ENCODE measurements around the gene SPATA13. TPM values are rescaled to one million over a fixed set of nuclear protein-coding genes. Genes with fewer than 3 reads are reported as not detected.

SPATA13 gene
- total RNA-seq, 2 donors from 2014 or later = 19.4 to 24.8 TPM

GRCh38 chr13:24196593-24197197 is 36.2 kb downstream of the SPATA13 start:
- Mint-ChIP-seq H3K9me3 (no peaks in the 10 kb centered on the region), H3K4me3 (no peak overlapping the region)

DNA sequence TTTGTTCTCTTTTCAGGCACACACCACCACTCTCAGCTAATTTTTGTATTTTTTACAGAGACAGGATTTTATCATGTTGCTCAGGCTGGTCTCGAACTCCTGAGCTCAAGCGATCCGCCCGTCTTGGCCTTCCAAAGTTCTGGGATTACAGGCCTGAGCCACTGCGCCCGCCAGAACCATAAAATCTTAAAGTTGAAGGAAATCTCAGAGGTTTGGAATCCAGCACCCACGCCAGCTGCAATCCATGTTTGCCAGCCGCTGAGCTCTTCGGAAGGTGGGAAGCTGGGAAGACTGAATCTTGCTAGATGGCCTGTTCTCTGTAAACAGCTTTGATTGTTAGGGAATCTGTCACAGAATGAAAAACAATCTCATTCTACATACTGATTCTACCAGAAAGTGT is 38.5 kb downstream of the SPATA13 start:
- Histone ChIP-seq H3K27ac (ENCODE audit: low read depth, low read length) (no peak overlapping the region), H3K4me1 (ENCODE audit: control insufficient read depth, insufficient read depth, low read length) (no peaks in the 10 kb centered on the region), H3K9ac (ENCODE audit: extremely low read depth, low read length, poor library complexity, severe bottlenecking) (no peak overlapping the region), H3K9me3 (ENCODE audit: control insufficient read depth, low read length) (no peaks in the 10 kb centered on the region), H3K36me3 (ENCODE audit: control insufficient read depth, insufficient read depth, low read length) (no peaks in the 10 kb centered on the region), H3K4me3 (ENCODE audit: low read length) (no peak overlapping the region), H3K27me3 (ENCODE audit: control insufficient read depth, insufficient read depth, low read length, poor library complexity, severe bottlenecking) (no peaks in the 10 kb centered on the region)
- Mint-ChIP-seq H3K9me3 (no peaks in the 10 kb centered on the region), H3K27me3 (ENCODE audit: insufficient read depth) (no peaks in the 10 kb centered on the region), H3K4me3 (no peak overlapping the region), H3K4me1 (peaks cover 59% of the 10 kb centered on the region), H3K36me3 (ENCODE audit: low read depth) (no peaks in the 10 kb centered on the region), H3K27ac (peak overlapping the region; percentile 67)
- TF ChIP-seq, protein P1, sequence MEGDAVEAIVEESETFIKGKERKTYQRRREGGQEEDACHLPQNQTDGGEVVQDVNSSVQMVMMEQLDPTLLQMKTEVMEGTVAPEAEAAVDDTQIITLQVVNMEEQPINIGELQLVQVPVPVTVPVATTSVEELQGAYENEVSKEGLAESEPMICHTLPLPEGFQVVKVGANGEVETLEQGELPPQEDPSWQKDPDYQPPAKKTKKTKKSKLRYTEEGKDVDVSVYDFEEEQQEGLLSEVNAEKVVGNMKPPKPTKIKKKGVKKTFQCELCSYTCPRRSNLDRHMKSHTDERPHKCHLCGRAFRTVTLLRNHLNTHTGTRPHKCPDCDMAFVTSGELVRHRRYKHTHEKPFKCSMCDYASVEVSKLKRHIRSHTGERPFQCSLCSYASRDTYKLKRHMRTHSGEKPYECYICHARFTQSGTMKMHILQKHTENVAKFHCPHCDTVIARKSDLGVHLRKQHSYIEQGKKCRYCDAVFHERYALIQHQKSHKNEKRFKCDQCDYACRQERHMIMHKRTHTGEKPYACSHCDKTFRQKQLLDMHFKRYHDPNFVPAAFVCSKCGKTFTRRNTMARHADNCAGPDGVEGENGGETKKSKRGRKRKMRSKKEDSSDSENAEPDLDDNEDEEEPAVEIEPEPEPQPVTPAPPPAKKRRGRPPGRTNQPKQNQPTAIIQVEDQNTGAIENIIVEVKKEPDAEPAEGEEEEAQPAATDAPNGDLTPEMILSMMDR (conservative IDR thresholded peaks at IDR 0.05) = no peak
- 91 to 96% methylated on average over 9 of the region's 9 CpGs for WGBS, 2 experiments (ENCODE audit: insufficient coverage in 1 of 2, insufficient read length in 1 of 2)
- DNase-seq = peak; percentile 37

More at GRCh38 chr13:24196593-24197197, 36.2 kb downstream of the SPATA13 start:
- TF ChIP-seq, protein P1 (conservative IDR thresholded peaks at IDR 0.05) = no peak
- Mint-ChIP-seq H3K27me3 (ENCODE audit: insufficient read depth) (no peaks in the 10 kb centered on the region), H3K27ac (no peak overlapping the region), H3K36me3 (ENCODE audit: low read depth) (no peaks in the 10 kb centered on the region), H3K4me1 (peaks cover 71% of the 10 kb centered on the region)
- Histone ChIP-seq H3K27ac (ENCODE audit: low read depth, low read length) (no peak overlapping the region), H3K4me1 (ENCODE audit: control insufficient read depth, insufficient read depth, low read length) (peaks cover 3% of the 10 kb centered on the region), H3K9me3 (ENCODE audit: control insufficient read depth, low read length) (no peaks in the 10 kb centered on the region), H3K9ac (ENCODE audit: extremely low read depth, low read length, poor library complexity, severe bottlenecking) (no peak overlapping the region), H3K36me3 (ENCODE audit: control insufficient read depth, insufficient read depth, low read length) (no peaks in the 10 kb centered on the region), H3K27me3 (ENCODE audit: control insufficient read depth, insufficient read depth, low read length, poor library complexity, severe bottlenecking) (no peaks in the 10 kb centered on the region), H3K4me3 (ENCODE audit: low read length) (no peak overlapping the region)
- 63 to 67% methylated on average over 3 of the region's 4 CpGs for WGBS, 2 experiments (ENCODE audit: insufficient coverage in 1 of 2, insufficient read length in 1 of 2)
- DNase-seq = no peak

- Mint-ChIP-seq H3K4me1 (peaks cover 44% of the 10 kb centered on the region), H3K27ac (no peak overlapping the region), H3K36me3 (ENCODE audit: low read depth) (no peaks in the 10 kb centered on the region), H3K4me3 (no peak overlapping the region), H3K27me3 (ENCODE audit: insufficient read depth) (no peaks in the 10 kb centered on the region), H3K9me3 (no peaks in the 10 kb centered on the region)
- WGBS, 2 experiments (ENCODE audit: insufficient coverage in 1 of 2, insufficient read length in 1 of 2) = 85 to 97% methylated on average over 4 to 7 of the region's 7 CpGs
- Histone ChIP-seq H3K27me3 (ENCODE audit: control insufficient read depth, insufficient read depth, low read length, poor library complexity, severe bottlenecking) (no peaks in the 10 kb centered on the region), H3K36me3 (ENCODE audit: control insufficient read depth, insufficient read depth, low read length) (no peaks in the 10 kb centered on the region), H3K27ac (ENCODE audit: low read depth, low read length) (no peak overlapping the region), H3K4me1 (ENCODE audit: control insufficient read depth, insufficient read depth, low read length) (no peaks in the 10 kb centered on the region), H3K9ac (ENCODE audit: extremely low read depth, low read length, poor library complexity, severe bottlenecking) (no peak overlapping the region), H3K4me3 (ENCODE audit: low read length) (no peak overlapping the region), H3K9me3 (ENCODE audit: control insufficient read depth, low read length) (no peaks in the 10 kb centered on the region)
- TF ChIP-seq, protein P1 (conservative IDR thresholded peaks at IDR 0.05) = no peak
- no peak for DNase-seq
Observed at GRCh38 chr13:24202215-24202614, 41.7 kb downstream of the SPATA13 start.

Data from endodermal cell (in vitro differentiated cells).